Upper lobe of right lung (tissue), 1 donor: ENCODE results near the gene ZNF618. TPM values are rescaled to one million over a fixed set of nuclear protein-coding genes. Genes with fewer than 3 reads are reported as not detected.

ENCODE experiments used
- ATAC-seq: fragments of 200-7000 bp; cut with Tn5 transposase; one replicate; pipeline ENCODE4 v1.9.1; 2020; ENCODE audit warnings: mild to moderate bottlenecking, moderate library complexity
- DNase-seq: peaks from one replicate; pipeline ENCODE4 v3.0.0-alpha.2; 2020
- H3K27ac ChIP-seq: fragments of 200-600 bp; one replicate; pipeline ENCODE4 v1.8.0; 2022
- H3K27me3 ChIP-seq: fragments of 200-600 bp; one replicate; pipeline ENCODE4 v1.8.0; 2022; ENCODE audit warnings: mild to moderate bottlenecking
- H3K36me3 ChIP-seq: fragments of 200-600 bp; one replicate; pipeline ENCODE4 v1.8.0; 2022
- H3K4me1 ChIP-seq: fragments of 200-600 bp; one replicate; pipeline ENCODE4 v1.8.0; 2022
- H3K4me3 ChIP-seq: fragments of 200-600 bp; one replicate; pipeline ENCODE4 v1.8.0; 2022; ENCODE audit warnings: mild to moderate bottlenecking
- H3K9me3 ChIP-seq: fragments of 200-600 bp; one replicate; pipeline ENCODE4 v1.8.0; 2022
- intact Hi-C: fragments of 100-400 bp; cut with DNase I; formaldehyde crosslinking; loops from one replicate; pipeline ENCODE4 v1.11.0; 2022
- total RNA-seq: library from RNA; stranded (reverse); fragmentation: NEBNext Ultra II Directional; extraction: Animal tissue kit (Norgen Biotek cat#: 25700); gene quantifications from one replicate; pipeline ENCODE4 v1.2.1, GENCODE V29; 2021
- TF ChIP-seq, protein P1 (sequence below): fragments of 200-600 bp; IDR thresholded peaks from one replicate; pipeline ENCODE4 v1.8.0; 2022; ENCODE audit warnings: antibody characterized with exemption
- donor health status: DM: no; HTN: yes; CAD: no; lungs with severe emphysema.

The ZNF618 gene
- total RNA-seq, 1 donor from 2014 or later, result 9.8 TPM

DNA sequence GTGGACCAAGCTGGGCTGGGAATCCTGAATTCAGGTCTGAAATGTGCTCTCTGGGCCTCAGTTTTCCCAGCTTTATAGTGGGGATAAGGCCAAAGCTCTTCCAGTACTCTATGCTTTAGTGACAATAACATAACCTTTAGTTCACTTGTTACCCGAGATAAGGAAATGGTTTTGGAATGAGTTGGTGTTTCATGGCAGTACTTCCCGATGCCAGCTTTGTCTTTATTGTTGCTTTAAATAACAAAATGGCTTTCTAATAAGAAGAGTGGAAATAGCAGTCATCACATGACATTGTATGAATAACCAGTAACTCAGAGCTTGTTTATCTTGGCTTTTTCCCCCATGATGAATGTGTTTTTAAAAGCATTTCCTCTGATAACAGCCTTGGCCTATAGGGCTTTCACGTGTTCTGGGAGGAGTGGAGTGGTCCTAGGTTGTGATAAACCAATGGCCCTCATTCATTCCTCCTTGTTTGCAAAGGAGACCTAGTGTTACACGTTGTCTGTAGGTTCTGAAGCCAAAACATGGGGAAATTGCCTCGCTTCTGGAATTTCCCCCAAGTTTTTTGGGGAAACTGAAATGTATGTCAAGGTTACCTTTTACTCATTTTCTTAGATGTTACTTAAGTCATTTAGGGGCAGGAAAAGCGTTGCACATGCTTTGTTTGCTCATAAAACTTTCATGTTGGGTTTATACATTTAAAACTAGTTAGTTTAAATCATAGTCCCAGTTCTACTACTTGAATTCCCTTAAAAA, 53.7 kb downstream of the ZNF618 start:
- intact Hi-C loops, result no loop called here
- peaks cover 7% of the 10 kb centered on the region for H3K9me3 ChIP-seq
- H3K4me3 ChIP-seq, result no peak overlapping the region
- ATAC-seq, result peak; percentile 42
- no peak for DNase-seq
- TF ChIP-seq, protein P1, sequence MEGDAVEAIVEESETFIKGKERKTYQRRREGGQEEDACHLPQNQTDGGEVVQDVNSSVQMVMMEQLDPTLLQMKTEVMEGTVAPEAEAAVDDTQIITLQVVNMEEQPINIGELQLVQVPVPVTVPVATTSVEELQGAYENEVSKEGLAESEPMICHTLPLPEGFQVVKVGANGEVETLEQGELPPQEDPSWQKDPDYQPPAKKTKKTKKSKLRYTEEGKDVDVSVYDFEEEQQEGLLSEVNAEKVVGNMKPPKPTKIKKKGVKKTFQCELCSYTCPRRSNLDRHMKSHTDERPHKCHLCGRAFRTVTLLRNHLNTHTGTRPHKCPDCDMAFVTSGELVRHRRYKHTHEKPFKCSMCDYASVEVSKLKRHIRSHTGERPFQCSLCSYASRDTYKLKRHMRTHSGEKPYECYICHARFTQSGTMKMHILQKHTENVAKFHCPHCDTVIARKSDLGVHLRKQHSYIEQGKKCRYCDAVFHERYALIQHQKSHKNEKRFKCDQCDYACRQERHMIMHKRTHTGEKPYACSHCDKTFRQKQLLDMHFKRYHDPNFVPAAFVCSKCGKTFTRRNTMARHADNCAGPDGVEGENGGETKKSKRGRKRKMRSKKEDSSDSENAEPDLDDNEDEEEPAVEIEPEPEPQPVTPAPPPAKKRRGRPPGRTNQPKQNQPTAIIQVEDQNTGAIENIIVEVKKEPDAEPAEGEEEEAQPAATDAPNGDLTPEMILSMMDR, result no peak
- H3K27me3 ChIP-seq, result no peaks in the 10 kb centered on the region
- peaks cover 12% of the 10 kb centered on the region for H3K4me1 ChIP-seq
- no peak overlapping the region for H3K27ac ChIP-seq
- no peaks in the 10 kb centered on the region for H3K36me3 ChIP-seq

- H3K27ac ChIP-seq, result no peak overlapping the region
- ATAC-seq (no peak), DNase-seq (no peak)
- H3K27me3 ChIP-seq, result no peaks in the 10 kb centered on the region
- intact Hi-C loops, result no loop called here
- no peak overlapping the region for H3K4me3 ChIP-seq
- peaks cover 7% of the 10 kb centered on the region for H3K9me3 ChIP-seq
- TF ChIP-seq, protein P1, result no peak
- peaks cover 12% of the 10 kb centered on the region for H3K4me1 ChIP-seq
- no peaks in the 10 kb centered on the region for H3K36me3 ChIP-seq
Measured at GRCh38 chr9:113930390-113930783, 54.3 kb downstream of the ZNF618 start.

DNA sequence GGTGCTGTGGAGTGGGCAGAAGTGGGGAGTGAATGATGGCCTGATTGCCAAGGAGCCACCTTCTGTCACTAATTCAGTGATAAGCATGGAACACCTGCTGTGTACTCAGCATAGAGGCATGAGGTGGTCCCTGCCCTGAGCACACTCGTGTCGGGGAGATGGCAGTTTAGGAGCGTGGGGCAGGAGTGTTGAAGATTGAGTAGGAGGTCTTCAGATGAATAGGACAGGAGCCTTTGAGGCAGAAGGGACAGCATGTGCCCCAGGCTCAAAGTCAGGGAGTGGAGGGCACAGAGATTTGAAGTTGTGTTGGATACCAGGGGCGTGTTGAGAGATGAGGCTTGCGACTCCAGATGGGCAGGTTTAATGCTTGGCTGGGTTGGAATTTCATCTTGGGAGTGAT, 55.0 kb downstream of the ZNF618 start:
- no peak for ATAC-seq
- Histone ChIP-seq H3K27me3 (no peaks in the 10 kb centered on the region), H3K4me1 (peaks cover 12% of the 10 kb centered on the region), H3K36me3 (no peaks in the 10 kb centered on the region), H3K4me3 (no peak overlapping the region), H3K9me3 (peaks cover 7% of the 10 kb centered on the region), H3K27ac (no peak overlapping the region)
- no peak for DNase-seq
- intact Hi-C loops, result no loop called here
- TF ChIP-seq, protein P1, result no peak

DNA sequence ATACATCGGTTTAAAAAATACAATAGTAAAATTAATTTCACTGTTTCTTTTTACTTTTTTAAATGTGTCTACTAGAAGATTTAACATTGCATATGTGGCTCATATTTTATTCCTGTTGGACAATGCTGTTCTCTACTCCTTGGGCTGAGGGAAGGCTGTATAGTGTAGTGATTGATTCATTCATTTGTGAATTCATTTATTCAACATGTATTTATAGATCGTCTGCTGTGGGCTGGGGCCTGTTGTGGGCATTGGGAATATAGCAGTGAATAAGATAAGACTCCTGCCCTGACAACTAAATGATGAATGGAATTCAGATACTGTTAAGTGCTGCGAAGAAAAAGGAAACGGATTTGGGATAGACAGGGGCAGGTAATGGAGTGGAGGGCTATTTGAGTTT, 55.7 kb downstream of the ZNF618 start:
- Histone ChIP-seq H3K27me3 (no peaks in the 10 kb centered on the region), H3K4me3 (no peak overlapping the region), H3K9me3 (peaks cover 7% of the 10 kb centered on the region), H3K27ac (no peak overlapping the region), H3K36me3 (no peaks in the 10 kb centered on the region), H3K4me1 (peaks cover 12% of the 10 kb centered on the region)
- DNase-seq, result no peak
- TF ChIP-seq, protein P1, result no peak
- ATAC-seq, result no peak
- intact Hi-C loops, result no loop called here

- Histone ChIP-seq H3K36me3 (no peaks in the 10 kb centered on the region), H3K9me3 (peaks cover 7% of the 10 kb centered on the region), H3K27ac (no peak overlapping the region), H3K4me1 (peaks cover 12% of the 10 kb centered on the region), H3K27me3 (no peaks in the 10 kb centered on the region), H3K4me3 (no peak overlapping the region)
- no peak for DNase-seq
- intact Hi-C loops, result no loop called here
- TF ChIP-seq, protein P1, result no peak
- no peak for ATAC-seq
Measured at GRCh38 chr9:113932906-113933584, 56.9 kb downstream of the ZNF618 start.
